Left hindlimb (tissue), 1 donor: ENCODE measurements around the gene CEP20.

Experiments
- DNase-seq: peaks from one replicate; pipeline ENCODE4 v3.0.0-alpha.2; 2018

The CEP20 gene

DNA sequence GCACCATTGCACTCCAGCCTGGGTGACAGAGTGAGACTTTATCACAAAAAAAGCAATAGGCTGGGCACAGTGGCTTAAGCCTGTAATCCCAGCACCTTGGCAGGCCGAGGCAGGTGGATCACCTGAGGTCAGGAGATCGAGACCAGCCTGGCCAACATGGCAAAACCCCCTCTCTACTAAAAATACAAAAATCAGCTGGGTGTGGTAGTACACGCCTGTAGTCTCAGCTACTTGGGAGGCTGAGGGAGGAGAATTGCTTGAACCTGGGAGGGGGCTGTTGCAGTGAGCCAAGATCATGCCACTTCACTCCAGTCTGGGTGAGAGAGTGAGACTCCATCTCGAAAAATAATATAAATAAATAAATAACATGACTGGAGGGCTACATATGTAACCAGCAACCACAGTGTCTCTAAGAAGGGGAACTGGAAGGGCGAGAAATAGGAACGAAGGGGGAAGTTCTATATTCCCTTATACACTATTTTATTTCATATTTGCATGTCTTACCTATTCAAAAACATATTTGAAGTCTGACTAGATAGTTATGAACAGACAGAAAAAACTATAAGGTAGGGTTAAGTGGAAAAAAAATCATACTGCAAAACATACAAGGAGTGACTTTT is 57.5 kb downstream of the CEP20 start:
- DNase-seq: no peak

DNA sequence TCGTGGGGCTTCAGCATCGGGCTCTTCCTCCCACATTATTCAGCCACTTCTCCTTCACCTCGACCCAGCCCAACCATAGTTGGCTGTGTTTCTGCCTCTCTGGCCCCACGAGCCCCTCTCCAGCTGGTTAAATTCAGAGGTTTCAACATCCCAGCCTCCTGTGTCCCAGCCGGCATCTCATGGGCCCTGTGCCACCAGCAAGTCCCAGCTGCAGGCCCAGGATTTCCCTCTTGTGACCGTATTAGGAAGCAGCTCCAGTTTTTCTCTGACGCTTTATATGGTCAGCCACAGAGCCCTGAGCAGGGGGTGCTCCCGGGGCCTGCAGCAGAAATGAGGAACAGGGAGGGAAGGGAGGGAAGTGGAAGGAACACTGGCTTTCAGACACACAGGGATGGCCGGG is 58.9 kb downstream of the CEP20 start:
- DNase-seq: no peak

DNA sequence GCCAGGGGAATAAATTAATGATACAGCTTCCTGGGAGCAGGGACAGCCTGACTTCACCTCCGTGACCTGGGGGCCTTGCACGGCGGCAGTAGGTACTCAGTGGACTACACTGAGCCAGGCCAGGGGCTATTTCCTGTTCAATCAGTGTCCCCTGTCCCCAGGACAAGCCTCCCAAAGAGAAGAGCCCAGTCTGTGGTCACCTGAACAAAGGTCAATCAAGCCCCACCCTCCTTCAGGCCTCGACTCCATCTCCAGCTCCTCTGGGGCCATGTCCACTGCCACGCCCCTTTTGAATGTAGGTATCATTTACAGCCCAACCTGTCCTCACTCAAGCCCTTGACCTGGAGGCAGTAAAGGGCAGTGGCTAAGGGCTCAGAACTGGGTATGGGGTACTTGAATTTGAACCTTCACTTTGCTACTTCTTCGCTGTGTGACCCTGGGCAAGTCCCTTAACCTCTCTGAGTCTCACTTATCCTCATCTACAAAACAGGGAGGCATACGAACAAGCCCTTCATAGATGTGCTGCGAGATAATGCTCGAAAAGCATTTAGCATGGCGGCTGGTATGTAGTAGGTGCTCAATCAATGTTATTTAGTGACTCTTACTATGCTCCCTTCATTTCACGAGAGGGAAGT is 60.6 kb downstream of the CEP20 start:
- no peak for DNase-seq

DNA sequence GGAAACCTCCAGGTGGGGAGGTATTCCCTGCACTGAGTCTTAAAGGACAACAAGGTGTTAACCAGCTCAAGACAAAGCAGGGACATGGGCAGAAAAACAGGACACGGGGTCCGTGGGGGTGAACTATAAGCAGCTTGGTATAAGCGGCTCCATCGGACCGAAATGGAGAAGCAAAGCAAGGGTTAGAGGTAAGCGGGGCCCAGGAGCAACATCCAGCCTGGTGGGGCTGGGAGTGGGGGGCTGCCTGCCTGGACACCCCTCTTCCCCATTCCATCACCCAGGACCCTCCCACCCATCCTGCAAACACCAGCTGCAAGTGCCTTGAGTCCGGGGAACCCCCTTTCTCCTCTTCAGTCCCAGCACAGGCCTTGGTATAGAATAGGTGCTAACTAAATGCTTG is 61.1 kb downstream of the CEP20 start:
- DNase-seq: no peak

DNA sequence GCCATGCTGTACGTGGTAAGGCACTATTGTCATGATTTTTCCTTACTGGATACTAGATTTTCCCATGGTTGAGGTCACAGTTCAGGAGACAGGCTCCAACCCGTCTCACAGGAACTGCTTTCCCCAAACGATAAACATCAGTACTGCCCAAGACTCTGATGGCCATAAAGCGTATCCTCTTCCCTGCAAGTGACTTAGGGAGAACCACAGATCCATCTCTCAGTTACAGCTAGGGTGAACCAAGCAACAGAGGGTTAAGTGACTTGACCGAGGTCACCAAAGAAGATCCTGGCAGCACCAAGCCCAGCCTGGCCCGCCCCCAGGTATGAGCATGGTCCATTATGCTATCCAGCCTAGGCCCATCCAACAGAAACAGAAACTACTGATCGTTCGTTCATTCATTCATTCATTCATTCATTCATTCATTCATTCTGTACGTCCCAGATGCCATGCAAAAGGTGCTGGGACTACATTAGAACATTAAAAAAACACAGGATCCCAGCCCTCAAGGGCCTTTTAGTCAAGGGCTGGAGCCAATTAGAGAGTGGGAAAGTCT is 62.6 kb downstream of the CEP20 start:
- DNase-seq: no peak

DNA sequence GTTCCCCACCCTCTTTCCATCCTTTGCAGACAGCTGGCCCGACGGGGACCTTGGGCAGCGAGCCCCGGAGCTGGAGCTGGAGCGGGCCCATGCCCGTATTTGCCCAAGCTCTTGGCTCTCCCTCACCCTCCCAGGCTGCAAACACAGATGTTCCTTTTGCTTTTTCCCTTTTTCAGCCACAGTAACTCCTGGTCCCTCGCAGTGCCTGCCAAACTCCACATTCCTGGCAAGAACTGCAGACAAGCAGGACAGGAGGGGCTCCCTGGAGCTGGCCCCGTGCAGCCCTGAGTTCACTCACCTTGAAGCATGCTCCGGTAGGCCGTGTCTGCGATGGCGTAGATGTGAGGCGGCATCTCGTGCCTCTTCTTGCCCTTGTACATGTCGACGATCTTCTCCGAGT is 65.4 kb downstream of the CEP20 start:
- peak; percentile 80 for DNase-seq

DNA sequence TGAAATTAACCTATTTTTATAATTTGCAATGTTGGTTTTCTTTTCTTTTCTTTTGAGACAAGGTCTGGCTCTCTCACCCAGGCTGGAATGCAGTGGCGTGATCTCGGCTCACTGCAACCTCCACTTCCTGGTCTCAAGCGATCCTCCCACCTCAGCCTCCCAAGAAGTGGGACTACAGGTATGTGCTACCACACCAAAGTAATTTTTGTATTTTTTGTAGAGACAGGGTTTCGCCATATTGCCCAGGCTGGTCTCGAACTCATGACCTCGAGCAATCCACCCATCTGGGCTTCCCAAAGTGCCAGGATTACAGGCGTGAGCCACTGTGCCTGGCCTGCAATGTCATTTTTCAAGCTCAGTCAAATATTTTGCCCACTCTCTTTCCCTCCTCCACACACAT is 67.6 kb downstream of the CEP20 start:
- DNase-seq: no peak

DNA sequence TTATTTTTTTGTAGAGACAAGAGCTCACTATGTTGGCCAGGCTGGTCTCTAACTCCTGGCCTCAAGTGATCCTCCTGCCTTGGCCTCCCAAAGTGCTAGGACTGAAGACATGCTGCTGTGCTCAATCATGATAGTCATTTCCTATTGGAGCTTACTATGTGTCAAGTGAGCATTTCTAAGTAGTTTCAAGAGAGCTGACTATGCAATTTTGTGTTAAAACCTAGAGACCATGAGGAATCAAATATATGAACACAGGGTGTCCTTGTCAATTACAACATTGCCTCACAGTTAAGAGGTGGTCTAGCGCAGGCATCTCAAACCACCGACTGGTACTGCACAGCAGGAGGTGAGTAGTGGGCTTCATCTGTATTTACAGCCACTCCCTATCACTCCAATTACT is 69.4 kb downstream of the CEP20 start:
- DNase-seq: no peak

DNA sequence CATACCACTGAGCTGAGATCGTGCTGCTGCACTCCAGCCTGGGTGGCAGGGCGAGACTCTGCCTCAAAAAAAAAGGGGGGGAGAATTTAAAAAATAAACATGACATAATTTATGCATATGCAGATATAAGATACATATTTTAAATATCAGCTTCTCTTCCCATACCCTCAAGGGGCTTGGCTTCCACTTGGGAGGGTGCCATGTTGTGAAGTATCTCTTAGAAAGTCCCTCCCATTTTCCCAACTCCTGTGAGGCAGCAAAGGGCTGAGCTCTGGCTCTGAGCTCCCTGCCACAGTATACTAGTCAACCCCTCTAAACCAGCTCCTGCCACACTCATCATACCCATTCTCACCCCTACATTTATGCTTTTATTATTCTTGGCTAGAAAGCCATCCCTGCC is 71.0 kb downstream of the CEP20 start:
- no peak for DNase-seq

DNA sequence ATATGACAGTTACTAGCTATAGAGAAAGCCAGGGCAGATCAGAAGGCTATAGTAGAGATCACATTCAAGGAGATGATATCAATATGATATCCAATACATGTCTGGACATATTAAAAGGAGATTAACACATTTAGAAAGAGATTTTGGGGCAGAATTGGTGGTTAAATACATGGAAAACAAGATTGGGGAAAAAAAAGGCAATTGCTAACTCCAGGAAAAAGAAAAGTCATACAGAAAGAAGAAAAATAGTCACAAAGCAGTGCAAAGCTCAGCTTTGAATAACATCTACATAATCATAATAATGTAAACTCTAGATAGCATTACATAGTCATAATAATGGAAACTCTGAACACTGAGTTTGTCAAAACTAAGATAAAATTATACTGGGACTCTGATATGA is 72.2 kb downstream of the CEP20 start:
- DNase-seq: no peak
